IMR-90 (cell line): Measurements from ENCODE around the gene GPR3. TPM values are rescaled to one million over a fixed set of nuclear protein-coding genes. Genes with fewer than 3 reads are reported as not detected.

Experiments used
- ATAC-seq: fragments of 200-7000 bp; cut with Tn5 transposase; 2 replicates; pipeline ENCODE4 v1.9.1; 2020; ENCODE audit warnings: low read depth, mild to moderate bottlenecking, moderate library complexity
- BruUV-seq: library from RNA; stranded (reverse); fragments of 400-500 nt; replicated peaks from 2 replicates; lab custom pipeline; 2021; lab: Mats Ljungman, UMichigan
- CTCF ChIA-PET: fragments of 300-600 bp; formaldehyde crosslinking; extraction: SDS; loops from one replicate; lab custom pipeline; 2021; ENCODE audit warnings: antibody characterized with exemption; lab: Yijun Ruan, JAX
- POLR2A ChIA-PET: fragments of 300-600 bp; sonication (Branson Sonifier 250); formaldehyde crosslinking; loops from one replicate; lab custom pipeline; 2022; ENCODE audit warnings: antibody characterized with exemption; ENCODE audit not compliant: unreplicated experiment; lab: Charles Lee
- DNase-seq: peaks from one replicate; pipeline ENCODE4 v3.0.0; 2013
- H2AFZ ChIP-seq: replicated peaks from 2 replicates; pipeline ENCODE3; 2013; ENCODE audit warnings: low read length, mild to moderate bottlenecking; ENCODE audit not compliant: poor library complexity
- H2AK5ac ChIP-seq: 2 replicates; pipeline ENCODE4 v1.6.1; 2013; ENCODE audit warnings: low read depth, low read length, inconsistent platforms
- H2AK9ac ChIP-seq: replicated peaks from 2 replicates; pipeline ENCODE3; 2013; ENCODE audit warnings: mild to moderate bottlenecking, low read depth, low read length, moderate library complexity; ENCODE audit not compliant: poor library complexity
- H2BK120ac ChIP-seq: 2 replicates; pipeline ENCODE4 v1.6.1; 2013; ENCODE audit warnings: low read depth, low read length, inconsistent platforms
- H2BK15ac ChIP-seq: 3 replicates; pipeline ENCODE4 v1.6.1; 2013; ENCODE audit warnings: low read depth, low read length, inconsistent platforms
- H2BK20ac ChIP-seq: 2 replicates; pipeline ENCODE4 v1.6.1; 2013; ENCODE audit warnings: low read depth, mild to moderate bottlenecking, inconsistent platforms, low read length, moderate library complexity
- H2BK5ac ChIP-seq: 2 replicates; pipeline ENCODE4 v1.6.1; 2013; ENCODE audit warnings: mild to moderate bottlenecking, low read depth, low read length, inconsistent platforms; ENCODE audit not compliant: poor library complexity, severe bottlenecking
- H3K14ac ChIP-seq: replicated peaks from 2 replicates; pipeline ENCODE4 v1.6.1; 2013; ENCODE audit warnings: low read depth, low read length, inconsistent platforms
- H3K18ac ChIP-seq: 2 replicates; pipeline ENCODE4 v1.6.1; 2013; ENCODE audit warnings: low read depth, low read length, control low read depth
- H3K23ac ChIP-seq: 2 replicates; pipeline ENCODE4 v1.6.1; 2013; ENCODE audit warnings: low read depth, low read length, inconsistent platforms
- H3K27ac ChIP-seq: 2 replicates; pipeline ENCODE4 v1.5.1; 2013; ENCODE audit warnings: mild to moderate bottlenecking, control low read depth, low read length; ENCODE audit not compliant: insufficient read depth
- H3K27me3 ChIP-seq: 2 replicates; pipeline ENCODE4 v1.6.1; 2013; ENCODE audit warnings: low read length; ENCODE audit not compliant: control insufficient read depth, insufficient read depth
- H3K36me3 ChIP-seq: 2 replicates; pipeline ENCODE4 v1.6.1; 2013; ENCODE audit warnings: low read length, mixed read lengths; ENCODE audit not compliant: control insufficient read depth, insufficient read depth
- H3K4ac ChIP-seq: 2 replicates; pipeline ENCODE4 v1.6.1; 2013; ENCODE audit warnings: low read depth, low read length, inconsistent platforms
- H3K4me1 ChIP-seq: 2 replicates; pipeline ENCODE4 v1.6.1; 2013; ENCODE audit warnings: low read length, mixed read lengths; ENCODE audit not compliant: control insufficient read depth, insufficient read depth
- H3K4me2 ChIP-seq: 2 replicates; pipeline ENCODE4 v1.6.1; 2013; ENCODE audit warnings: low read depth, mild to moderate bottlenecking, control low read depth, low read length, moderate library complexity
- H3K4me3 ChIP-seq: 2 replicates; pipeline ENCODE4 v1.5.1; 2013; ENCODE audit warnings: low read depth, mild to moderate bottlenecking, control low read depth, low read length, moderate library complexity; ENCODE audit not compliant: insufficient read depth
- H3K56ac ChIP-seq: 2 replicates; pipeline ENCODE4 v1.6.1; 2013; ENCODE audit warnings: low read length, inconsistent platforms; ENCODE audit not compliant: insufficient read depth; ENCODE audit errors: extremely low read depth
- H3K79me1 ChIP-seq, 2 experiments: 2 replicates each; pipeline ENCODE4 v1.6.1; 2013; ENCODE audit warnings: low read length in 2 of 2, inconsistent platforms in 1 of 2, low read depth in 1 of 2
- H3K9ac ChIP-seq: 2 replicates; pipeline ENCODE4 v1.6.1; 2013; ENCODE audit warnings: low read depth, low read length, control low read depth
- H3K9me1 ChIP-seq: 2 replicates; pipeline ENCODE4 v1.6.1; 2013; ENCODE audit warnings: low read length, inconsistent platforms; ENCODE audit not compliant: insufficient read depth
- H3K9me3 ChIP-seq: 2 replicates; pipeline ENCODE4 v1.6.1; 2013; ENCODE audit warnings: low read length; ENCODE audit not compliant: control insufficient read depth, insufficient read depth
- H4K20me1 ChIP-seq: 2 replicates; pipeline ENCODE4 v1.6.1; 2013; ENCODE audit warnings: low read length, inconsistent platforms; ENCODE audit not compliant: insufficient read depth
- H4K5ac ChIP-seq: 2 replicates; pipeline ENCODE4 v1.6.1; 2013; ENCODE audit warnings: mild to moderate bottlenecking, low read depth, low read length, control low read depth
- H4K8ac ChIP-seq, 2 experiments: 2 replicates each; pipeline ENCODE4 v1.6.1; 2013; ENCODE audit warnings: low read depth in 2 of 2, low read length in 2 of 2, control low read depth in 1 of 2, inconsistent platforms in 1 of 2
- H4K91ac ChIP-seq: 2 replicates; pipeline ENCODE4 v1.6.1; 2013; ENCODE audit warnings: low read depth, low read length, inconsistent platforms; ENCODE audit not compliant: insufficient read depth
- CEBPB ChIP-seq: IDR thresholded peaks from 2 replicates; pipeline ENCODE4 v1.6.1; 2012; ENCODE audit warnings: low read depth, low read length, improper control_type of control experiment
- CHD1 ChIP-seq: IDR thresholded peaks from 2 replicates; pipeline ENCODE4 v1.6.1; 2012; ENCODE audit warnings: low read depth, low read length, improper control_type of control experiment
- FOS ChIP-seq: fragments of 150-350 bp; IDR thresholded peaks from 2 replicates; pipeline ENCODE4 v1.6.1; 2016; ENCODE audit warnings: low read depth, low read length
- POLR2A ChIP-seq: IDR thresholded peaks from 2 replicates; pipeline ENCODE4 v1.6.1; 2012; ENCODE audit warnings: mild to moderate bottlenecking, low read depth, low read length
- RAD21 ChIP-seq: IDR thresholded peaks from 2 replicates; pipeline ENCODE4 v1.6.1; 2012; ENCODE audit warnings: low read length, improper control_type of control experiment
- RCOR1 ChIP-seq: IDR thresholded peaks from 2 replicates; pipeline ENCODE4 v1.6.1; 2012; ENCODE audit warnings: mild to moderate bottlenecking, low read length, improper control_type of control experiment; ENCODE audit not compliant: insufficient replicate concordance
- RFX5 ChIP-seq: IDR thresholded peaks from 2 replicates; pipeline ENCODE4 v1.8.0; 2012; ENCODE audit warnings: low read depth, mild to moderate bottlenecking, low read length, moderate library complexity
- SMC3 ChIP-seq: fragments of 150-350 bp; IDR thresholded peaks from 2 replicates; pipeline ENCODE4 v1.6.1; 2016; ENCODE audit warnings: low read depth, mild to moderate bottlenecking, antibody characterized with exemption, low read length, moderate library complexity
- WGBS, 2 experiments: methylation state at CpG; one replicate each; pipeline versions ENCODE4 v1.1.5 to v1.1.7; 2013; ENCODE audit warnings: missing lambda C conversion rate in 2 of 2; ENCODE audit not compliant: insufficient read length in 1 of 2; ENCODE audit errors: extremely low coverage in 2 of 2; 5-methylcytosine and 5-hydroxymethylcytosine counted together
- dilution Hi-C: fragments of 300-500 bp; cut with HindIII; formaldehyde crosslinking; loops from one replicate; pipeline ENCODE4 v1.14.3; 2018; ENCODE audit warnings: low sequenced_read_pairs; ENCODE audit not compliant: unreplicated experiment
- in situ Hi-C: fragments of 300-500 bp; cut with MboI; formaldehyde crosslinking; loops from 3 replicates; pipeline ENCODE4 v1.14.3; 2019; ENCODE audit warnings: low sequenced_read_pairs, inconsistent platforms, mixed read lengths
- intact Hi-C: fragments of 100-400 bp; cut with micrococcal nuclease; formaldehyde crosslinking; loops from 2 replicates; pipeline ENCODE4 v1.10.0; 2022
- polyA plus RNA-seq, 3 experiments: library from polyadenylated mRNA; depleted of rRNA; stranded (reverse); fragments of >200 nt; gene quantifications; 2 replicates each; pipeline ENCODE4 v1.2.3, GENCODE V29; 2012; ENCODE audit warnings: low replicate concordance in 1 of 3
- total RNA-seq: library from RNA; depleted of rRNA; stranded (reverse); fragments of >200 nt; gene quantifications from 2 replicates; pipeline ENCODE4 v1.2.3, GENCODE V29; 2012
- TF ChIP-seq, protein P1 (sequence below): fragments of 150-350 bp; IDR thresholded peaks from 2 replicates; pipeline ENCODE4 v1.6.1; 2016; ENCODE audit warnings: low read depth, mild to moderate bottlenecking, low read length, moderate library complexity, borderline replicate concordance
- TF ChIP-seq, protein P2 (sequence below): fragments of 150-350 bp; IDR thresholded peaks from 2 replicates; pipeline ENCODE4 v1.6.1; 2017; ENCODE audit warnings: mild to moderate bottlenecking, antibody characterized with exemption, low read length, low read depth
- TF ChIP-seq, protein P3 (sequence below): conservative IDR thresholded peaks from 2 replicates; pipeline ENCODE4 v1.5.1; 2012; ENCODE audit warnings: mild to moderate bottlenecking, low read depth, low read length, improper control_type of control experiment

The GPR3 gene
- total and polyA plus RNA-seq, 2 of the 4 experiments (the other 2 are of a cell fraction): 0.72 to 4.8 TPM

DNA sequence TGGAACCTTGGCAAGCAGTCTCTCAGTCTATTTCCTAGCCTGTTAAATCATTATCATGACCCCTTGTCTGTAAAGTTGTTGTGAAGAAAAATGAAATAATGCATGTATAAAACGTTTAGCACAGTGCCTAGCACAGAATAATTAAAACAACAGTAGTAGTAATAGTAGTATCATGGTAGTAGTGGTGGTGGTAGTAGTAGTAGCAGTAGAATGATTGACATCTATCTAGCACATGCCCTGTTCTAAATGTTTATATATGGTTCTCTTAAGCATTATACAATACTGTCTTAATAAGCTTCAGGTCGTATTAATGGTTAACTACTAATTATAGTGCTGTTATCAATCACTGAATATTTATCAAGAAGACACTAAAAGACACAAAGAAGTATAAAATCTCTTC is 46.7 kb downstream of the GPR3 start:
- Histone ChIP-seq H3K23ac (no peak overlapping the region), H4K91ac (no peak overlapping the region), H2BK120ac (no peak overlapping the region), H2BK20ac (no peak overlapping the region), H3K14ac (no peak overlapping the region), H3K9ac (no peak overlapping the region), H2AFZ (no peak overlapping the region), H3K9me3 (no peaks in the 10 kb centered on the region), H3K4ac (no peak overlapping the region), H3K9me1 (peaks cover 22% of the 10 kb centered on the region), H2BK15ac (no peak overlapping the region), H3K79me1 (peaks cover 30 to 76% of the 10 kb centered on the region in 2 experiments), H3K18ac (no peak overlapping the region), H3K27me3 (no peaks in the 10 kb centered on the region), H4K8ac (no peak overlapping the region), H3K4me1 (peaks cover 21% of the 10 kb centered on the region), H2AK5ac (no peak overlapping the region), H2BK5ac (no peak overlapping the region), H3K27ac (no peak overlapping the region), H4K5ac (no peak overlapping the region), H3K36me3 (peaks cover 2% of the 10 kb centered on the region; the same call in 1 of the 2 replicates), H3K56ac (no peak overlapping the region), H3K4me3 (no peak overlapping the region), H2AK9ac (no peak overlapping the region), H3K4me2 (no peak overlapping the region), H4K20me1 (peaks cover 55% of the 10 kb centered on the region)
- CTCF ChIA-PET: no interaction called here
- dilution Hi-C loops (no loop called here), in situ Hi-C loops (no loop called here), intact Hi-C loops (no loop called here)
- WGBS, 2 experiments: no CpG with 5 or more reads among the region's 2 CpGs
- no peak for TF ChIP-seq FOS
- TF ChIP-seq SMC3: no peak
- TF ChIP-seq CEBPB: no peak
- TF ChIP-seq RFX5: no peak
- no peak for TF ChIP-seq CHD1
- TF ChIP-seq RCOR1: no peak
- no peak for TF ChIP-seq RAD21
- TF ChIP-seq, protein P1, sequence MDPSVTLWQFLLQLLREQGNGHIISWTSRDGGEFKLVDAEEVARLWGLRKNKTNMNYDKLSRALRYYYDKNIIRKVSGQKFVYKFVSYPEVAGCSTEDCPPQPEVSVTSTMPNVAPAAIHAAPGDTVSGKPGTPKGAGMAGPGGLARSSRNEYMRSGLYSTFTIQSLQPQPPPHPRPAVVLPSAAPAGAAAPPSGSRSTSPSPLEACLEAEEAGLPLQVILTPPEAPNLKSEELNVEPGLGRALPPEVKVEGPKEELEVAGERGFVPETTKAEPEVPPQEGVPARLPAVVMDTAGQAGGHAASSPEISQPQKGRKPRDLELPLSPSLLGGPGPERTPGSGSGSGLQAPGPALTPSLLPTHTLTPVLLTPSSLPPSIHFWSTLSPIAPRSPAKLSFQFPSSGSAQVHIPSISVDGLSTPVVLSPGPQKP: no peak
- no peak for TF ChIP-seq POLR2A
- TF ChIP-seq, protein P2, sequence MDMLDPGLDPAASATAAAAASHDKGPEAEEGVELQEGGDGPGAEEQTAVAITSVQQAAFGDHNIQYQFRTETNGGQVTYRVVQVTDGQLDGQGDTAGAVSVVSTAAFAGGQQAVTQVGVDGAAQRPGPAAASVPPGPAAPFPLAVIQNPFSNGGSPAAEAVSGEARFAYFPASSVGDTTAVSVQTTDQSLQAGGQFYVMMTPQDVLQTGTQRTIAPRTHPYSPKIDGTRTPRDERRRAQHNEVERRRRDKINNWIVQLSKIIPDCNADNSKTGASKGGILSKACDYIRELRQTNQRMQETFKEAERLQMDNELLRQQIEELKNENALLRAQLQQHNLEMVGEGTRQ: no peak
- TF ChIP-seq, protein P3, sequence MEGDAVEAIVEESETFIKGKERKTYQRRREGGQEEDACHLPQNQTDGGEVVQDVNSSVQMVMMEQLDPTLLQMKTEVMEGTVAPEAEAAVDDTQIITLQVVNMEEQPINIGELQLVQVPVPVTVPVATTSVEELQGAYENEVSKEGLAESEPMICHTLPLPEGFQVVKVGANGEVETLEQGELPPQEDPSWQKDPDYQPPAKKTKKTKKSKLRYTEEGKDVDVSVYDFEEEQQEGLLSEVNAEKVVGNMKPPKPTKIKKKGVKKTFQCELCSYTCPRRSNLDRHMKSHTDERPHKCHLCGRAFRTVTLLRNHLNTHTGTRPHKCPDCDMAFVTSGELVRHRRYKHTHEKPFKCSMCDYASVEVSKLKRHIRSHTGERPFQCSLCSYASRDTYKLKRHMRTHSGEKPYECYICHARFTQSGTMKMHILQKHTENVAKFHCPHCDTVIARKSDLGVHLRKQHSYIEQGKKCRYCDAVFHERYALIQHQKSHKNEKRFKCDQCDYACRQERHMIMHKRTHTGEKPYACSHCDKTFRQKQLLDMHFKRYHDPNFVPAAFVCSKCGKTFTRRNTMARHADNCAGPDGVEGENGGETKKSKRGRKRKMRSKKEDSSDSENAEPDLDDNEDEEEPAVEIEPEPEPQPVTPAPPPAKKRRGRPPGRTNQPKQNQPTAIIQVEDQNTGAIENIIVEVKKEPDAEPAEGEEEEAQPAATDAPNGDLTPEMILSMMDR: no peak
- no peak for ATAC-seq
- POLR2A ChIA-PET: no interaction called here
- BruUV-seq: no TSS peak
- DNase-seq: no peak
